Femur (tissue), 1 donor: ENCODE measurements around the gene MAGI1.

Experiments
- DNase-seq: peaks from one replicate; pipeline ENCODE4 v3.0.0-alpha.2; 2017

Gene MAGI1

GRCh38 chr3:66010739-66011655 lies 27.7 kb downstream of the MAGI1 start:
- DNase-seq, result no peak

GRCh38 chr3:66010348-66010738 lies 28.4 kb downstream of the MAGI1 start:
- DNase-seq, result no peak

GRCh38 chr3:66004244-66004643 lies 34.5 kb downstream of the MAGI1 start:
- no peak for DNase-seq

- no peak for DNase-seq
Measured at GRCh38 chr3:66001626-66002025, 37.1 kb downstream of the MAGI1 start.

GRCh38 chr3:66000506-66000905 lies 38.2 kb downstream of the MAGI1 start:
- DNase-seq, result no peak

- no peak for DNase-seq
Measured at GRCh38 chr3:65999606-66000005, 39.1 kb downstream of the MAGI1 start.

GRCh38 chr3:65996589-65996988 lies 42.1 kb downstream of the MAGI1 start:
- no peak for DNase-seq

- DNase-seq, result no peak
Measured at GRCh38 chr3:65995515-65995914, 43.2 kb downstream of the MAGI1 start.

- no peak for DNase-seq
Measured at GRCh38 chr3:65995030-65995429, 43.7 kb downstream of the MAGI1 start.

GRCh38 chr3:65993134-65993900 lies 45.4 kb downstream of the MAGI1 start:
- no peak for DNase-seq

GRCh38 chr3:65992106-65992505 lies 46.6 kb downstream of the MAGI1 start:
- DNase-seq, result no peak

GRCh38 chr3:65988411-65989180 lies 50.1 kb downstream of the MAGI1 start:
- DNase-seq, result no peak

- DNase-seq, result no peak
Measured at GRCh38 chr3:65986285-65986684, 52.4 kb downstream of the MAGI1 start.

- DNase-seq, result no peak
Measured at GRCh38 chr3:65984975-65985374, 53.7 kb downstream of the MAGI1 start.

GRCh38 chr3:65983100-65983499 lies 55.6 kb downstream of the MAGI1 start:
- DNase-seq, result no peak

GRCh38 chr3:65979731-65980130 lies 59.0 kb downstream of the MAGI1 start:
- no peak for DNase-seq

- peak; percentile 46 for DNase-seq
Measured at GRCh38 chr3:65979162-65979561, 59.6 kb downstream of the MAGI1 start.

GRCh38 chr3:65978116-65978515 lies 60.6 kb downstream of the MAGI1 start:
- no peak for DNase-seq

GRCh38 chr3:65975032-65975431 lies 63.7 kb downstream of the MAGI1 start:
- DNase-seq, result no peak

GRCh38 chr3:65974509-65974908 lies 64.2 kb downstream of the MAGI1 start:
- no peak for DNase-seq

GRCh38 chr3:65972765-65973164 lies 66.0 kb downstream of the MAGI1 start:
- no peak for DNase-seq

- DNase-seq, result no peak
Measured at GRCh38 chr3:65971293-65972252, 67.1 kb downstream of the MAGI1 start.
